HFFc6 (cell line): Measurements from ENCODE around the gene ASIC2. TPM values are rescaled to one million over a fixed set of nuclear protein-coding genes. Genes with fewer than 3 reads are reported as not detected.

ENCODE experiments used
- DNase-seq: peaks from one replicate; pipeline ENCODE4 v3.0.0-alpha.2; 2018
- H3K27ac Mint-ChIP-seq: 2 replicates; pipeline ENCODE4 v1.8.0; 2020; ENCODE audit warnings: mild to moderate bottlenecking, mixed read lengths
- H3K27me3 Mint-ChIP-seq: 2 replicates; pipeline ENCODE4 v1.8.0; 2021; ENCODE audit warnings: mild to moderate bottlenecking, moderate library complexity, mixed read lengths; ENCODE audit not compliant: insufficient read depth
- H3K36me3 Mint-ChIP-seq: 2 replicates; pipeline ENCODE4 v1.8.0; 2021; ENCODE audit warnings: low read depth, mixed read lengths
- H3K4me1 Mint-ChIP-seq: 2 replicates; pipeline ENCODE4 v1.8.0; 2020; ENCODE audit warnings: low read depth, mixed read lengths
- H3K4me3 Mint-ChIP-seq: 2 replicates; pipeline ENCODE4 v1.8.0; 2020; ENCODE audit warnings: mild to moderate bottlenecking, moderate library complexity, mixed read lengths
- H3K9me3 Mint-ChIP-seq: 2 replicates; pipeline ENCODE4 v1.8.0; 2020; ENCODE audit warnings: mild to moderate bottlenecking, mixed read lengths
- total RNA-seq, 6 experiments: library from RNA; stranded (reverse); fragmentation: NEBNext Ultra II Directional; extraction: Animal tissue kit (Norgen Biotek cat#: 25700); gene quantifications; 2 replicates in 1 of 6; 3 replicates in 5 of 6; pipeline ENCODE4 v1.2.3, GENCODE V29; 2021
- TF ChIP-seq, protein P1 (sequence below): fragments of 200-600 bp; sonication (generic); IDR thresholded peaks from 2 replicates; pipeline ENCODE4 v1.5.0; 2021; ENCODE audit warnings: antibody characterized with exemption, mild to moderate bottlenecking

The ASIC2 gene
- total RNA-seq, 6 experiments from 2014 or later: not detected

- H3K4me1 Mint-ChIP-seq: no peaks in the 10 kb centered on the region
- H3K27me3 Mint-ChIP-seq: 0 out of 2 replicates have a peak, but pooled peaks cover 3% of the 10 kb centered on the region
- no peak for DNase-seq
- no peak overlapping the region for H3K27ac Mint-ChIP-seq
- H3K36me3 Mint-ChIP-seq: no peaks in the 10 kb centered on the region
- peaks cover 31% of the 10 kb centered on the region for H3K9me3 Mint-ChIP-seq
- TF ChIP-seq, protein P1, sequence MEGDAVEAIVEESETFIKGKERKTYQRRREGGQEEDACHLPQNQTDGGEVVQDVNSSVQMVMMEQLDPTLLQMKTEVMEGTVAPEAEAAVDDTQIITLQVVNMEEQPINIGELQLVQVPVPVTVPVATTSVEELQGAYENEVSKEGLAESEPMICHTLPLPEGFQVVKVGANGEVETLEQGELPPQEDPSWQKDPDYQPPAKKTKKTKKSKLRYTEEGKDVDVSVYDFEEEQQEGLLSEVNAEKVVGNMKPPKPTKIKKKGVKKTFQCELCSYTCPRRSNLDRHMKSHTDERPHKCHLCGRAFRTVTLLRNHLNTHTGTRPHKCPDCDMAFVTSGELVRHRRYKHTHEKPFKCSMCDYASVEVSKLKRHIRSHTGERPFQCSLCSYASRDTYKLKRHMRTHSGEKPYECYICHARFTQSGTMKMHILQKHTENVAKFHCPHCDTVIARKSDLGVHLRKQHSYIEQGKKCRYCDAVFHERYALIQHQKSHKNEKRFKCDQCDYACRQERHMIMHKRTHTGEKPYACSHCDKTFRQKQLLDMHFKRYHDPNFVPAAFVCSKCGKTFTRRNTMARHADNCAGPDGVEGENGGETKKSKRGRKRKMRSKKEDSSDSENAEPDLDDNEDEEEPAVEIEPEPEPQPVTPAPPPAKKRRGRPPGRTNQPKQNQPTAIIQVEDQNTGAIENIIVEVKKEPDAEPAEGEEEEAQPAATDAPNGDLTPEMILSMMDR: no peak
- no peak overlapping the region for H3K4me3 Mint-ChIP-seq
Measured at GRCh38 chr17:33071656-33072055, 221.4 kb downstream of the ASIC2 start.

- no peak overlapping the region for H3K27ac Mint-ChIP-seq
- H3K4me1 Mint-ChIP-seq: no peaks in the 10 kb centered on the region
- no peak for DNase-seq
- H3K27me3 Mint-ChIP-seq: peaks cover 7% of the 10 kb centered on the region
- no peak overlapping the region for H3K4me3 Mint-ChIP-seq
- H3K36me3 Mint-ChIP-seq: no peaks in the 10 kb centered on the region
- H3K9me3 Mint-ChIP-seq: peaks cover 8% of the 10 kb centered on the region
- TF ChIP-seq, protein P1: no peak
Measured at GRCh38 chr17:33057564-33057963, 235.5 kb downstream of the ASIC2 start.

DNA sequence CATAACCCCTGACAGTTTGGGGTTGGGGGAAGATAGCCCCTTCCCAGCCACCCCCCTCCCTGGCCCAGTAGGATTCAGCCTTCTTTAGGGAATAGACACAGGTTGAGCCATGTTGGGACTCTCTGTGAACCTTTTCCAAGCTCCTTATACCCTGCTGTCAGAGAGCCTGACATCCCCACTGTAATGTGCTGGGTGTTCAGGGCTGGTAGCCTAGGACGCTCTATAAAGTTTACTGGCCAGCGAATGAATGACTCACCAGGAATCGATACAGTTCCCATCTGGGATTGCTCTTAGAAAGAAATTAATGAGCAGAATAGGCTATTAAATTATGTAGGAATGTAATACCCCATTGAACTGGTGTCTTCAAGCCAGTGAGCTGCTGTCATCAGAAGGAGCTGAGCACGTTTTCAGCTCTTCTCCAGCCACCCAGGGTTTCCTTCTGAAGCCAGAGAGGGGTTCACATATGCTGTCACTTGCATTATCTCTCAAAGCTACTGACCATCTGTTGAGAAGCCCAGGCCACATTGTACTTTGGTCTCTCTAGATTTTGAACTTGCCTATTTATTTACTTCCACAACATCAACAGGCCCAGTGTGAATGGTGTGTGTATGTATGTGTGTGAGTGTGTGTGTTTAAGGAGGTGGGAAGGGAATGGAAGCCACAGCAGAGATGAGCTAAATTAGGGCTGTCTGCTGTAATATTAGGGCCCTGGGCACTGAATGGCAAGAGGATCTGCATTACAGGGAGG lies 236.5 kb downstream of the ASIC2 start:
- H3K4me3 Mint-ChIP-seq: no peak overlapping the region
- H3K27ac Mint-ChIP-seq: no peak overlapping the region
- DNase-seq: no peak
- H3K4me1 Mint-ChIP-seq: no peaks in the 10 kb centered on the region
- H3K36me3 Mint-ChIP-seq: no peaks in the 10 kb centered on the region
- TF ChIP-seq, protein P1: no peak
- H3K27me3 Mint-ChIP-seq: peaks cover 11% of the 10 kb centered on the region
- H3K9me3 Mint-ChIP-seq: no peaks in the 10 kb centered on the region; the same call in 1 of the 2 replicates

DNA sequence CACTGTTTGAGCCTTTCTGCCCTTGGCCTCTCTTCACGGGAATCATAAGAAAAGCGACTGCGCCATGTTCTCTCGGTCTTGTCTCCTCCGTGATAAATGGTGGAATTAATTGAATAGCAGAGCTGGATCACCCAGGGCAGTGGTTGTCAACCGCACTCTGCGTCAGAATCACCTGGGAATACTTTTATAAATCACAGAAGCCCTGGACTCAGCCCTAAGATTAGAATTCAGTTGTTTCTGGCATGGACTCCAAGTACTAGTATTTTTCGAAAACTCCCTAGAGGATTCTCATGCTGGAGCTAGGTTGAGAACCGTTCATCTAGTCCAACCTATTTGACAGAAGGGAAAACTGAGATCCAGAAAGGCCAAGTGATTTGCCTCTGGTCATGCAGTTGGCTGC lies 237.3 kb downstream of the ASIC2 start:
- TF ChIP-seq, protein P1: no peak
- no peak overlapping the region for H3K27ac Mint-ChIP-seq
- no peaks in the 10 kb centered on the region for H3K4me1 Mint-ChIP-seq
- H3K36me3 Mint-ChIP-seq: no peaks in the 10 kb centered on the region
- DNase-seq: no peak
- H3K27me3 Mint-ChIP-seq: peaks cover 10% of the 10 kb centered on the region
- H3K9me3 Mint-ChIP-seq: no peaks in the 10 kb centered on the region; the same call in 1 of the 2 replicates
- no peak overlapping the region for H3K4me3 Mint-ChIP-seq

- Mint-ChIP-seq H3K4me3 (no peak overlapping the region), H3K27me3 (peaks cover 9% of the 10 kb centered on the region), H3K36me3 (no peaks in the 10 kb centered on the region), H3K9me3 (no peaks in the 10 kb centered on the region; the same call in 1 of the 2 replicates), H3K27ac (no peak overlapping the region), H3K4me1 (no peaks in the 10 kb centered on the region)
- TF ChIP-seq, protein P1: no peak
- no peak for DNase-seq
Measured at GRCh38 chr17:33055171-33055611, 237.9 kb downstream of the ASIC2 start.
